ENCODE data around the gene CEACAM1. TPM values are rescaled to one million over a fixed set of nuclear protein-coding genes. Genes with fewer than 3 reads are reported as not detected.
"Not testable (repeated sequence)": the region's sequence is repeated elsewhere in the genome, so short reads cannot be mapped to it uniquely, and the experiment has no call there.

The CEACAM1 gene
- total and polyA plus RNA-seq, 2 experiments from 2014 or later, result not detected

DNA sequence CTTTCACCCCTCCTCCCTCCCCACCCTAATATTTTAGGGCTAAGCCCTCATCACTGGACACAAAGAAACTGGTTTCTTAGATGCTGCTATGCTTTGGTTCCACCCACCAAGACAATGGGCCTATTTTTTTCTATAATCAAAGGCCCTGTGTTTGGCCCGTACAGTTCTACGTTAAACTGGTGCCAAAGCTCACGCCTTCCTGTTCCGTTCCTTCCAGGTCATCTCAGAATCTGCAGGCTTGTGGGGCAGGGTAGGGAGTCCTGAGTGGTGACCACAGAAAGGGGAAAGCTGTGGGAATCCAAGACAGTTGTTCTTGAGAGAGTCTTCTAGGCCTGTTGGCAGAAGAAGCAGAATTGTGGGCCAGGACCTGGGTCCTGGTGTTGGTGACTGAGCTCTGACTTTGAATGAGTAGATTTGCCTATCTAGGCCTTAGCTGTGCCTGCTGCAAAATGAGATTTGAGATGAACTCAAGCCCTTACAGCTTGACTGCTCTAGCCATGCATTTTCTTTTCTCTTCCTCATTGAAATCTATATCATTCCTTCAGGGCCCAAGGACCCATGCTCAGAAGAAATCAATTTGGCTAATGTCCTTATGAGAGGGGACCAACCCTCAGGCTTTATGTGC, 66.5 kb downstream of the CEACAM1 start:
- Histone ChIP-seq H3K27ac (no peak overlapping the region), H3K27me3 (no peaks in the 10 kb centered on the region), H3K9me3 (ENCODE audit: low read depth) (no peaks in the 10 kb centered on the region), H3K4me3 (no peak overlapping the region), H3K4me1 (ENCODE audit: low read depth) (no peaks in the 10 kb centered on the region), H3K36me3 (no peaks in the 10 kb centered on the region)
- no peak for DNase-seq (ENCODE audit: low read depth in 1 of 2, low spot score in 1 of 2)
- TF ChIP-seq, protein P1, sequence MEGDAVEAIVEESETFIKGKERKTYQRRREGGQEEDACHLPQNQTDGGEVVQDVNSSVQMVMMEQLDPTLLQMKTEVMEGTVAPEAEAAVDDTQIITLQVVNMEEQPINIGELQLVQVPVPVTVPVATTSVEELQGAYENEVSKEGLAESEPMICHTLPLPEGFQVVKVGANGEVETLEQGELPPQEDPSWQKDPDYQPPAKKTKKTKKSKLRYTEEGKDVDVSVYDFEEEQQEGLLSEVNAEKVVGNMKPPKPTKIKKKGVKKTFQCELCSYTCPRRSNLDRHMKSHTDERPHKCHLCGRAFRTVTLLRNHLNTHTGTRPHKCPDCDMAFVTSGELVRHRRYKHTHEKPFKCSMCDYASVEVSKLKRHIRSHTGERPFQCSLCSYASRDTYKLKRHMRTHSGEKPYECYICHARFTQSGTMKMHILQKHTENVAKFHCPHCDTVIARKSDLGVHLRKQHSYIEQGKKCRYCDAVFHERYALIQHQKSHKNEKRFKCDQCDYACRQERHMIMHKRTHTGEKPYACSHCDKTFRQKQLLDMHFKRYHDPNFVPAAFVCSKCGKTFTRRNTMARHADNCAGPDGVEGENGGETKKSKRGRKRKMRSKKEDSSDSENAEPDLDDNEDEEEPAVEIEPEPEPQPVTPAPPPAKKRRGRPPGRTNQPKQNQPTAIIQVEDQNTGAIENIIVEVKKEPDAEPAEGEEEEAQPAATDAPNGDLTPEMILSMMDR (IDR thresholded peaks at IDR 0.05; ENCODE audit: low read depth, low read length), result no peak

DNA sequence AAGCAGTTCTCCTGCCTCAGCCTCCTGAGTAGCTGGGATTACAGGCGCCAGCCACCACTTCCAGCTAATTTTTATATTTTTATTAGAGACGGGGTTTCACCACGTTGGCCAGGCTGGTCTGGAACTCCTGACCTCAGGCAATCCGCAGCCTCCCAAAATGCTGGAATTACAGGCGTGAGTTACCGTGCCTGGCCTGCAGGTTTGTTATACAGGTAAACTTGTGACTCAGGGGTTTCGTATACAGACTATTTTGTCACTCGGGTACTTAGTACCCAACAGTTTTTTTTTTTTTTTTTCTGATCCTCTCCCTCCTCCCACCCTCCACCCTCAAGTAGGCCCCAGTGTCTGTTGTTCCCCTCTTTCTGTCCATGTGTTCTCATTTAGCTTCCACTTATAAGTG, 67.0 kb downstream of the CEACAM1 start:
- H3K36me3 ChIP-seq; DNase-seq (ENCODE audit: low read depth in 1 of 2, low spot score in 1 of 2); H3K9me3 ChIP-seq (ENCODE audit: low read depth); H3K27ac ChIP-seq; H3K27me3 ChIP-seq; H3K4me3 ChIP-seq; H3K4me1 ChIP-seq (ENCODE audit: low read depth): not testable (repeated sequence)

DNA sequence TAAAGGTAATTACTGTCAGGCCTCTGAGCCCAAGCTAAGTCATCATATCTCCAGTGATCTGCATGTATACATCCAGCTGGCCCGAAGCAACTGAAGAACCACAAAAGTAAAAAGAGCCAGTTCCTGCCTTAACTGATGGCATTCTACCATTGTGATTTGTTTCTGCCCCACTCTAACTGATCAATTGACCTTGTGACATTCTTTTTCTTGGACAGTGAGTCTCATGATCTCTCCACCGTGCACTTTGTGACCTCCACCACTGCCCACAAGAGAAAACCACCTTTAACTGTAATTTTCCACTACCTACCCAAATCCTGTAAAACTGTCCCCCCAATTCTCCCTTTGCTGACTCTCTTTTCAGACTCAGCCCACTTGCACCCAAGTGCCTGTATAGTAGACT, 68.4 kb downstream of the CEACAM1 start:
- H3K27ac ChIP-seq, result no peak overlapping the region

More for the DNA sequence above, 68.4 kb downstream of the CEACAM1 start:
- H3K4me3 ChIP-seq, result no peak overlapping the region
- no peaks in the 10 kb centered on the region for H3K9me3 ChIP-seq (ENCODE audit: low read depth)
- no peak for DNase-seq (ENCODE audit: low read depth in 1 of 2, low spot score in 1 of 2)
- no peaks in the 10 kb centered on the region for H3K36me3 ChIP-seq
- TF ChIP-seq, protein P1 (IDR thresholded peaks at IDR 0.05; ENCODE audit: low read depth, low read length), result no peak
- H3K27me3 ChIP-seq, result no peaks in the 10 kb centered on the region
- no peaks in the 10 kb centered on the region for H3K4me1 ChIP-seq (ENCODE audit: low read depth)

Other genes starting within 250 kb of the CEACAM1 start
- 1.3 and 1.4 TPM in 2 replicates for gene PRR19, start 226.3 kb downstream of the CEACAM1 start, total RNA-seq
- 0.16 and 2.9 TPM in 2 replicates for gene PRR19, start 226.3 kb downstream of the CEACAM1 start, polyA plus RNA-seq
- gene PAFAH1B3, start 225.9 kb downstream of the CEACAM1 start, total RNA-seq, result 91.2 and 144 TPM in 2 replicates
- gene PAFAH1B3, start 225.9 kb downstream of the CEACAM1 start, polyA plus RNA-seq, result 87.9 and 131 TPM in 2 replicates
- gene TMEM145, start 215.2 kb downstream of the CEACAM1 start, total RNA-seq, result 0.18 and 3.7 TPM in 2 replicates
- 0.47 and 3.8 TPM in 2 replicates for gene TMEM145, start 215.2 kb downstream of the CEACAM1 start, polyA plus RNA-seq
- 81.9 and 102 TPM in 2 replicates for gene MEGF8, start 202.8 kb downstream of the CEACAM1 start, total RNA-seq
- 18.5 and 23.9 TPM in 2 replicates for gene MEGF8, start 202.8 kb downstream of the CEACAM1 start, polyA plus RNA-seq
- gene CNFN, start 138.2 kb downstream of the CEACAM1 start, total RNA-seq, result 0.95 and 8.2 TPM in 2 replicates
- gene CNFN, start 138.2 kb downstream of the CEACAM1 start, polyA plus RNA-seq, result 7.1 and 12.1 TPM in 2 replicates
- gene LIPE, start 101.1 kb downstream of the CEACAM1 start, total RNA-seq, result 20.4 and 24.4 TPM in 2 replicates
- gene LIPE, start 101.1 kb downstream of the CEACAM1 start, polyA plus RNA-seq, result 16.6 and 20.2 TPM in 2 replicates
- gene CXCL17, start 85.5 kb downstream of the CEACAM1 start, total RNA-seq, result 0.25 TPM in 1 of 2 replicates, not detected in the other
- 0.59 and 1.1 TPM in 2 replicates for gene CXCL17, start 85.5 kb downstream of the CEACAM1 start, polyA plus RNA-seq
- not detected in 2 replicates for gene CEACAM8, start 66.4 kb upstream of the CEACAM1 start, total RNA-seq
- 0.19 and 0.46 TPM in 2 replicates for gene CEACAM8, start 66.4 kb upstream of the CEACAM1 start, polyA plus RNA-seq
- gene PSG3, start 212.0 kb upstream of the CEACAM1 start, total RNA-seq, result not detected in 2 replicates
- gene PSG3, start 212.0 kb upstream of the CEACAM1 start, polyA plus RNA-seq, result not detected in 2 replicates
- not detected in 2 replicates for gene PSG8, start 237.2 kb upstream of the CEACAM1 start, total RNA-seq
- gene PSG8, start 237.2 kb upstream of the CEACAM1 start, polyA plus RNA-seq, result not detected in 2 replicates